Activated B cell treated with CpG ODN at 0.5 μM for 24 hours (primary cell): ENCODE data around the gene ELP1. TPM values are rescaled to one million over a fixed set of nuclear protein-coding genes. Genes with fewer than 3 reads are reported as not detected.

Experiments used
- ATAC-seq: fragments of 200-7000 bp; cut with Tn5 transposase; one replicate; pipeline ENCODE4 v1.10.0; 2021; ENCODE audit warnings: low read depth, mild to moderate bottlenecking, moderate library complexity
- CTCF ChIA-PET: fragments of 350-600 bp; sonication (Branson Sonifier 250); formaldehyde crosslinking; loops from one replicate; lab custom pipeline; 2021; ENCODE audit warnings: antibody characterized with exemption; lab: Charles Lee
- POLR2A ChIA-PET: fragments of 350-600 bp; sonication (Branson Sonifier 250); formaldehyde crosslinking; loops from one replicate; lab custom pipeline; 2021; ENCODE audit warnings: antibody characterized with exemption; lab: Charles Lee
- DNase-seq: peaks from one replicate; pipeline ENCODE4 v3.0.0; 2022
- H3K27ac Mint-ChIP-seq: one replicate; pipeline ENCODE4 v1.8.0; 2020; ENCODE audit warnings: mixed read lengths
- H3K27me3 Mint-ChIP-seq: one replicate; pipeline ENCODE4 v1.8.0; 2021; ENCODE audit warnings: mixed read lengths
- H3K36me3 Mint-ChIP-seq: one replicate; pipeline ENCODE4 v1.8.0; 2021; ENCODE audit warnings: low read depth, mixed read lengths
- H3K4me1 Mint-ChIP-seq: one replicate; pipeline ENCODE4 v1.8.0; 2021; ENCODE audit warnings: mixed read lengths
- H3K4me3 Mint-ChIP-seq: one replicate; pipeline ENCODE4 v1.8.0; 2020; ENCODE audit warnings: mild to moderate bottlenecking, mixed read lengths
- H3K9me3 Mint-ChIP-seq: one replicate; pipeline ENCODE4 v1.8.0; 2020; ENCODE audit warnings: mixed read lengths
- intact Hi-C: fragments of 100-400 bp; cut with micrococcal nuclease; formaldehyde crosslinking; loops from one replicate; pipeline ENCODE4 v1.15.1; 2024
- total RNA-seq: library from RNA; stranded (reverse); gene quantifications from 2 replicates; pipeline ENCODE4 v1.2.3, GENCODE V29; 2022
- TF ChIP-seq, protein P1 (sequence below): fragments of 200-600 bp; IDR thresholded peaks from one replicate; pipeline ENCODE4 v1.8.0; 2022; ENCODE audit warnings: antibody characterized with exemption, mild to moderate bottlenecking

Gene ELP1
- total RNA-seq, 1 donor from 2014 or later = 25.0 TPM

DNA sequence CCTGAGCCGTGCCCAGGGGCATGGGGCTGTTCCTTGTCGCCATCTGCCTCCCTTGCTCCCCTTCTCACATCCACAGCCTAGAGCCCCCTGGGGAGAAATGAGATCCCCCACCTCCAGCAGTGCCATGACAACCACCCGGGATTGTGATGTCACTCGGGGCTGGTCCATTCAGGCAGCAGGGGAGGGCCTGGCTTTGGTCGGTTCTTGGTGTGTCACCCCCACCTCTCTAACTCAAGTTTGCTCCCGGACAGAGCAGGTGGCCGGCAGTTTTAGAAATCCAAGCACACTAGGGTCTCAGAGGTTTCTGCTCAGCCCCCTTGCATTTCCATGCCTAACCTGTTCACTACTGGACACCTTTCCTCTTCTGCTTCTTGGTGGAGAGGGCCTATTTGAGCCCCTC lies 78.0 kb downstream of the ELP1 start, which contains the start of gene ACTL7B:
ACTL7B (minus strand) TSS at position 99 of the 400 bp plus-strand sequence; CDS start at position 43, 56 bp downstream.
- Mint-ChIP-seq H3K4me1 (no peaks in the 10 kb centered on the region), H3K9me3 (no peaks in the 10 kb centered on the region), H3K4me3 (no peak within 1 kb of the TSS), H3K27ac (no peak within 1 kb of the TSS), H3K27me3 (no peaks in the 10 kb centered on the region), H3K36me3 (no peaks in the 10 kb centered on the region)
- DNase-seq = no peak
- TF ChIP-seq, protein P1, sequence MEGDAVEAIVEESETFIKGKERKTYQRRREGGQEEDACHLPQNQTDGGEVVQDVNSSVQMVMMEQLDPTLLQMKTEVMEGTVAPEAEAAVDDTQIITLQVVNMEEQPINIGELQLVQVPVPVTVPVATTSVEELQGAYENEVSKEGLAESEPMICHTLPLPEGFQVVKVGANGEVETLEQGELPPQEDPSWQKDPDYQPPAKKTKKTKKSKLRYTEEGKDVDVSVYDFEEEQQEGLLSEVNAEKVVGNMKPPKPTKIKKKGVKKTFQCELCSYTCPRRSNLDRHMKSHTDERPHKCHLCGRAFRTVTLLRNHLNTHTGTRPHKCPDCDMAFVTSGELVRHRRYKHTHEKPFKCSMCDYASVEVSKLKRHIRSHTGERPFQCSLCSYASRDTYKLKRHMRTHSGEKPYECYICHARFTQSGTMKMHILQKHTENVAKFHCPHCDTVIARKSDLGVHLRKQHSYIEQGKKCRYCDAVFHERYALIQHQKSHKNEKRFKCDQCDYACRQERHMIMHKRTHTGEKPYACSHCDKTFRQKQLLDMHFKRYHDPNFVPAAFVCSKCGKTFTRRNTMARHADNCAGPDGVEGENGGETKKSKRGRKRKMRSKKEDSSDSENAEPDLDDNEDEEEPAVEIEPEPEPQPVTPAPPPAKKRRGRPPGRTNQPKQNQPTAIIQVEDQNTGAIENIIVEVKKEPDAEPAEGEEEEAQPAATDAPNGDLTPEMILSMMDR = no peak
- ChIA-PET CTCF (no interaction called here), POLR2A (no interaction called here)
- intact Hi-C loops = no loop called here
- ATAC-seq = no peak

DNA sequence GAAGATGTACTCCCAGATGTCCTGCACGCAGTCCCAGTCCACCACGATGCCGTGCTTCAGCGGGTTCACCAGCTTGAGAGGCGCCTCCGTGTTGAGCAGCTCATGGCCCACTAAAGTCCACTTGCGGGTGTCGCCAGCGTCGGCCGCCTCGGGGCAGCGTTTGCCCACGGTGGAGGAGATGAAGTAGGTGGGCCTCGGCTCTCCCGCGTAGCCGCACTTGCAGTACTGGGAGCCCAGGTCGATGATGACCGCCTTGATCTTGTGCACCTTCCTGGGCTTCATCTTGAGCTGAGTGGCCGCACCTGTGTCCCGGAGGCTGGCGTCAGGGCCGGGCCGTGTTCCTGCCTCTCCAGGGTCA lies 78.4 kb downstream of the ELP1 start:
- DNase-seq (no peak), ATAC-seq (no peak)
- ChIA-PET POLR2A (no interaction called here), CTCF (no interaction called here)
- H3K4me3 Mint-ChIP-seq = no peak overlapping the region
- no peaks in the 10 kb centered on the region for H3K4me1 Mint-ChIP-seq
- H3K9me3 Mint-ChIP-seq = no peaks in the 10 kb centered on the region
- TF ChIP-seq, protein P1 = no peak
- H3K27ac Mint-ChIP-seq = no peak overlapping the region
- no peaks in the 10 kb centered on the region for H3K36me3 Mint-ChIP-seq
- no peaks in the 10 kb centered on the region for H3K27me3 Mint-ChIP-seq
- intact Hi-C loops = no loop called here

DNA sequence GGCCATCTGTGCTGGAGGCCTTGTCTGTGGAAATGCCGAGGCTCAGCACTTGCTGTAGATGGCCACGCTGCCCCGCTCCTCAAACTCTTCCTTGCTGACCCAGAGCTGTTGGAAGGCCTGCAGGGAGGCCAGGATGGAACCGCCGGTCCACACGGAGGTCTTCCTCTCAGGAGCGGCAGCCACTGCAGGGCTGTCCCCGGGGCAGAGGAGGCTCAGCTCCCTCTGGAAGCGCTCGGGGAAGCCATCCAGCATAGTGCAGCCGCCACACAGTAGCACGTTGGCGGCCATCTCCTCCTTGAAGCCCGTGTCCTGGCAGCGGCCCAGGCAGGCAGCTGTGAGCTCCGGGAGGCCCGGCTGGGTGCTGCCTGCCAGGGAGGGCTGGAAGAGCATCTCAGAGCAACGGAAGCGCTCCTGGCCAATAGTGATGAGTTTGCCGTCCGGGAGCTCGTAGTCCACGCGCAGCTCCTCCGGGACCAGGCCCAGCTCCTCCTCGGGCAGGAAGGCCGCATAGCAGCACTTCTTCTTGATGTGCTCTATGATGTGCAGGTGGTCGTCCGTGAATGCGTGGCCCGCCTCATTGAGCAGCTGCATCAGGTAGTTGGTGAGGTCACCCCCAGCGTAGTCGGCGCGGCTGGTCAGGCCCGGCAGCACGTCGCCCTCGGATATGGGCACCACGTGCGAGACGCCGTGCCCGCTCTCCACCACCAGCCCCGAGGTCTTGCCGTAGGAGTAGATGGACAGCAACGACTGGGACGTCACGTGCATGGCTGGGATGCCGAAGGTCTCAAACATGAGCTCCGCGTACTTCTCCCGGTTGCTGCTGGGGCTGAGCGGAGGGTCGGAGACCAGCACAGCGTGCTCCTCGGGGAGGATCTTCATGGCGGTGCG lies 79.0 kb downstream of the ELP1 start:
- Mint-ChIP-seq H3K36me3 (no peaks in the 10 kb centered on the region), H3K27ac (no peak overlapping the region), H3K4me1 (no peaks in the 10 kb centered on the region), H3K9me3 (no peaks in the 10 kb centered on the region), H3K27me3 (no peaks in the 10 kb centered on the region), H3K4me3 (no peak overlapping the region)
- ATAC-seq (no peak), DNase-seq (no peak)
- ChIA-PET CTCF (no interaction called here), POLR2A (no interaction called here)
- TF ChIP-seq, protein P1 = no peak
- intact Hi-C loops = no loop called here

DNA sequence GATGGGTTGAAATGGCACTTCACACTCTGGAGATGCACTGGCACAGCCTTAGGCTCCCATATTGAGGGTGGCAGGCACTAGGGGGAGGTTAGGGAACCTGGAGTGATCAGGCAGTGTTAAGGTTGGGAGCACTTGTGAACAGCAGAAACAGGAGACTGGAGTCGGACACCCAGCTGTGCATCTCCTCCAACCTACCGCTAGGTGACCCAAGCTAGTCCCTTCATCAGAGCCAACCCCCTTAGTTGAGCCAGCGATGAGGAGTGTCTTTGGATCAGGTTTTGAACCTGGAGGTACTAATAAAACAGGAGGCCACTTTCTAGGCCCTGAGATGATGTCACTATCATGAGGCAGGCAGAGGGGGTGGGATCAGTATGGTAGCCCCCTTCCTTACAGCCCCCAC lies 79.8 kb downstream of the ELP1 start:
- ChIA-PET POLR2A (no interaction called here), CTCF (no interaction called here)
- Mint-ChIP-seq H3K36me3 (no peaks in the 10 kb centered on the region), H3K4me3 (no peak overlapping the region), H3K27me3 (no peaks in the 10 kb centered on the region), H3K9me3 (no peaks in the 10 kb centered on the region), H3K27ac (no peak overlapping the region), H3K4me1 (no peaks in the 10 kb centered on the region)
- TF ChIP-seq, protein P1 = no peak
- no peak for DNase-seq
- ATAC-seq = no peak
- intact Hi-C loops = no loop called here

DNA sequence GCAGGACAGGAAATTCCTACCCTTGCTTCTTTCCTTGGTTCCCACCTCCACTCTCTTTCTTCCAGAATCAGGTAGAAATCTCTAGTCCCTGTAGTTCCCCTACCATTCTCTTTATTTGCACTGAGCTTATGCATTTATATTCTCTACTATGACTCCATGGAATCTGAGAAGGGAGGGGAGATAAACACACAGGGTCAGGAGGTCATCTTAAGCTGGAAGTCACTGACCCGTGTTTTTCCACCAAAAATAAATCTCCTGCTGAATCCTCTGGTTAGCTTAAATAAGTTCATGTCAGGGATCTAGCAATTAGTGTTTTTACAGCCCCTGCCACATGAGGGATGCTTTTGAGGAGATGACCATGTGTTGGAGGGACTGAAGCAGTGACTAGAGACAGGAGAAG lies 81.8 kb downstream of the ELP1 start:
- ATAC-seq = no peak
- intact Hi-C loops = no loop called here
- TF ChIP-seq, protein P1 = no peak
- Mint-ChIP-seq H3K36me3 (no peaks in the 10 kb centered on the region), H3K27ac (no peak overlapping the region), H3K27me3 (no peaks in the 10 kb centered on the region), H3K4me3 (no peak overlapping the region), H3K4me1 (no peaks in the 10 kb centered on the region), H3K9me3 (no peaks in the 10 kb centered on the region)
- POLR2A ChIA-PET = interaction anchor here (0.6 kb wide), 1 partner anchor 1353 kb away, joined by 3 read pairs; no protein-coding TSS in a partner anchor
- DNase-seq = no peak
- CTCF ChIA-PET = no interaction called here
